Kidney epithelial cell (primary cell): ENCODE results near the gene MACF1. TPM values are rescaled to one million over a fixed set of nuclear protein-coding genes. Genes with fewer than 3 reads are reported as not detected.
A peak's percentile ranks its signal among the peaks of the same experiment; 100 is the strongest.

Source experiments
- DNase-seq: peaks from one replicate; pipeline ENCODE4 v3.0.0-alpha.2; 2010; ENCODE audit warnings: low read depth
- H3K27me3 ChIP-seq: 2 replicates; pipeline ENCODE4 v1.6.0; 2011; ENCODE audit warnings: low read length; ENCODE audit not compliant: control insufficient read depth, insufficient read depth
- H3K36me3 ChIP-seq: 2 replicates; pipeline ENCODE4 v1.5.1; 2011; ENCODE audit warnings: low read length; ENCODE audit not compliant: control insufficient read depth, insufficient read depth
- H3K4me3 ChIP-seq: 2 replicates; pipeline ENCODE4 v1.5.1; 2011; ENCODE audit warnings: low read depth, mild to moderate bottlenecking, control low read depth, low read length
- CTCF ChIP-seq: IDR thresholded peaks from 2 replicates; pipeline ENCODE4 v1.5.1; 2011; ENCODE audit warnings: mild to moderate bottlenecking, moderate library complexity, low read length, control low read depth, inconsistent platforms; ENCODE audit not compliant: insufficient read depth, poor library complexity, severe bottlenecking
- total RNA-seq: library from RNA; depleted of rRNA; stranded (reverse); fragments of >200 nt; gene quantifications from 2 replicates; pipeline ENCODE4 v1.2.3, GENCODE V29; 2015

MACF1 gene
- total RNA-seq, 1 donor from 2014 or later: 279 TPM

- no peak overlapping the region for H3K4me3 ChIP-seq
- DNase-seq: no peak
- H3K36me3 ChIP-seq: peaks cover 3% of the 10 kb centered on the region
- TF ChIP-seq CTCF: no peak
- H3K27me3 ChIP-seq: no peaks in the 10 kb centered on the region
Observed at GRCh38 chr1:39287541-39287940, 83.0 kb downstream of the MACF1 start.

- Histone ChIP-seq H3K27me3 (no peaks in the 10 kb centered on the region), H3K4me3 (no peak overlapping the region), H3K36me3 (peaks cover 3% of the 10 kb centered on the region)
- no peak for DNase-seq
- no peak for TF ChIP-seq CTCF
Observed at GRCh38 chr1:39288735-39289465, 84.4 kb downstream of the MACF1 start.

GRCh38 chr1:39292401-39292800 is 87.9 kb downstream of the MACF1 start:
- TF ChIP-seq CTCF: no peak
- no peaks in the 10 kb centered on the region for H3K27me3 ChIP-seq
- H3K36me3 ChIP-seq: peaks cover 7% of the 10 kb centered on the region
- no peak overlapping the region for H3K4me3 ChIP-seq
- no peak for DNase-seq

DNA sequence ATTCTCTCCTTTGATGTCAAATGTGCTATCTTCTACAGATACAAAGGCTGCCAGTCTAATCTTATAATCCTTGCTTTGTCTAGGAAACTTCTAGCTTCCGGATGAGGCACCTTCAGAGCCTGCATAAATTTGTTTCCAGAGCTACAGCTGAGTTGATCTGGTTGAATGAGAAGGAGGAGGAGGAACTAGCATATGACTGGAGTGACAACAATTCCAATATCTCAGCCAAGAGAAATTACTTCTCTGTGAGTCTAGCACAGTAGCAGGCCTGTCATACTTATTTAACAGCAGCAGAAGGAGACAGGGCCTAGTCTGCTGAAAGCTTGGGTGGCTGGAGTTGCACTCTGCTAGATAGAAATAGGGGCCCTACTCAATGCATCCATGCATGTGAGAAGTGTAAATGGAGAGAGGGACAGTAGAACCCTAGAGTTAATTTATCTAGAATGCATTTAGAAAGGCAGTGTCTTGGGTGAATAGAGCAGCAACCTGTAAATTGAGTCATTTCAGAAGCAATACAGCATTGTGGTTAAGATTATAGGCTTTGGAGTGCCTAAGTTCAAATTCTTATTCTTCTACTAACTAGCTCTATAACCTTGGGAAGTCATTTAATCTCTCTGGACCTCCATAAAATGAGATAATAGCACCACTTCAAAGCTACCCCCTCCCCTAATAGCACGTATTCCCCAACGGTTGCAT is 89.0 kb downstream of the MACF1 start:
- peak; percentile 23 for DNase-seq
- no peak for TF ChIP-seq CTCF
- Histone ChIP-seq H3K4me3 (no peak overlapping the region), H3K36me3 (peaks cover 5% of the 10 kb centered on the region), H3K27me3 (no peaks in the 10 kb centered on the region)

DNA sequence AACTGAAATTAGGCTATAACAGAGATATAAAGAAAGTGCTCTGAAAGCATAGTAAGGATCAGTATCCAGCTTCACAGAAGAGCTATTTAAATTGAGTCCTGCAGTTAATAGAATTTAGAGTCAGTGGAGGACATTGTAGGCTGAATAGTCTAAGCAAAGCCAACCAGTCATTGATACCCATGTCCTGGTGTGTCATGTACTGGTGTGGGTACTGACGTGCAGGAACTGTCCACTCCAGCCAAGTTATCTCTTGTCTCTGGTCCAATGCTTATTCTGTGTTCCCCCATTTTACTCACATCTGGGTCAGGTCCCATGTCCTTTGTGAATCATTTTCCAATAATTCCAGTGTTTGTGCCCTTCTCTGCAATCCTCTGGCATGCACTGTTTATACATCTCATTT is 90.0 kb downstream of the MACF1 start:
- Histone ChIP-seq H3K27me3 (no peaks in the 10 kb centered on the region), H3K4me3 (no peak overlapping the region), H3K36me3 (peaks cover 5% of the 10 kb centered on the region)
- TF ChIP-seq CTCF: no peak
- no peak for DNase-seq

DNA sequence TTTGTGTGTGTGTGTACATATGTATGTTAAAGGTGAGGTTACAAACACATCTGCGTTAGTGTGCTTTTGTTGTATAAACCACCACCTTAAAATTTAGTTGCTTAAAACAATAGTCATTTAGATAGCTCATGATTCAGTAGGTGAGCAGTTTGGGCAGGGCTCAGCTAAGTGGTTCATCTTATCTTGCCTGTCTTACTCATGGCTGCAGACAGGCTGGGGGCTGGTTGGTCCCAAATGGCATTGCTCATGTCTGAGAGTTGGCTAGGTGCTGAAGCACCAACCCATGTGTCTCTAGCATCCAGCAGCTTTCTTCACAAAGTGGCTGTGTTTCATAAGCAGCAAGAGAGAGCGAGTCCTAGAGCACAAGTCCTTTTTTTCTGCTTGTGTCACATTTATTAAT is 91.4 kb downstream of the MACF1 start:
- TF ChIP-seq CTCF: no peak
- Histone ChIP-seq H3K27me3 (no peaks in the 10 kb centered on the region), H3K4me3 (no peak overlapping the region), H3K36me3 (peaks cover 5% of the 10 kb centered on the region)
- no peak for DNase-seq
